GM18508 (cell line): ENCODE measurements around the gene OR4C3.
"Not testable (repeated sequence)": the region's sequence is repeated elsewhere in the genome, so short reads cannot be mapped to it uniquely, and the experiment has no call there.

ENCODE experiments used
- ATAC-seq: cut with Tn5 transposase; IDR thresholded peaks from one replicate; pipeline ENCODE4 v1.9.1; 2021; ENCODE audit warnings: moderate number of reproducible peaks; ENCODE audit not compliant: insufficient read depth, unreplicated experiment

OR4C3 gene

GRCh38 chr11:48324620-48325019 lies at the start of gene OR4C3:
Gene OR4C3, plus strand, starts transcription at chr11:48324920. Its CDS starts 102 bp downstream, at chr11:48325022.
- not testable (repeated sequence) for ATAC-seq

- no peak for ATAC-seq
These were observed 18.8 kb upstream of the OR4C3 start, which contains the start of gene OR4S1 for GRCh38 chr11:48305923-48306322. Gene OR4S1, plus strand, starts transcription at chr11:48306223. Its CDS starts 0 bp downstream, at chr11:48306223.

- no peak for ATAC-seq
These were observed 16.8 kb upstream of the OR4C3 start for GRCh38 chr11:48307760-48308386.

DNA sequence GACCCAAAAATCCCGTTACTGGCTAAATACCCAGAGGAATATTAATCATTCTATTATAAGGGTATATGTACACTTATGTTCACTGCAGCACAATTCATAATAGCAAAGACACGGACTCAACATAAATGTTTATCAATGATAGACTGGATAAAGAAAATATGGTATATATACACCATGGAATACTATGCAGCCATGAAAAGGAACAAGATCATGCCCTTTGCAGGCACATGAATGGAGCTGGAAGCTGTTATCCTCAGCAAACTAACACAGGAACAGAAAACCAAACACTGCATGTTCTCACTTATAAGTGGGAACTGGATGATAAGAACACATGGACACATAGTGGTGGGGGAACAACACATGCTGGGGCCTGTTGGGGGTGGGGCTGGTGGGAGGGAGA lies 11.1 kb upstream of the OR4C3 start:
- not testable (repeated sequence) for ATAC-seq

GRCh38 chr11:48319813-48320212 lies 4.9 kb upstream of the OR4C3 start:
- ATAC-seq, result not testable (repeated sequence)

- ATAC-seq, result no peak
These were observed 16.7 kb downstream of the OR4C3 start for GRCh38 chr11:48341466-48341865.

GRCh38 chr11:48342505-48342904 lies 17.8 kb downstream of the OR4C3 start:
- not testable (repeated sequence) for ATAC-seq

GRCh38 chr11:48346286-48346685 lies 21.6 kb downstream of the OR4C3 start:
- not testable (repeated sequence) for ATAC-seq

DNA sequence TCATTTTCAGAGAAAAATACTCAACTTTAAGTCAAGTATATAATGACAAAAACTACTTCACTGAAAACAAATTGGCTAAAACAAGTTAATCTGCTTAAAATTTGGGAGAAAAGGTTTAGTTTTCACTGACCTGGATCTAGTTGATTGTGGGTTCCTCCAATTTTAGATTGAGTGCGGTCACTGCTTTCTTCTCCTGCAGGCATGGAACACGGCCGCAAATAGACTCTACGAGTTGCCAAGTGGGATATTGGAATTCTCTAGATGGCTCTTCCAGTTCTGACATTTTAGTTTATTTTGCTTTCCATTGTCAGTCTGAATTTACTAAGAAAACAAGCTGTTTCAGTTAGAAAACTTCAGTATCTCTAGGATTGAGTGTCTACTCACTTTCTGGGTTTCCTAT lies 29.3 kb downstream of the OR4C3 start:
- no peak for ATAC-seq

GRCh38 chr11:48354677-48355076 lies 30.0 kb downstream of the OR4C3 start:
- no peak for ATAC-seq

DNA sequence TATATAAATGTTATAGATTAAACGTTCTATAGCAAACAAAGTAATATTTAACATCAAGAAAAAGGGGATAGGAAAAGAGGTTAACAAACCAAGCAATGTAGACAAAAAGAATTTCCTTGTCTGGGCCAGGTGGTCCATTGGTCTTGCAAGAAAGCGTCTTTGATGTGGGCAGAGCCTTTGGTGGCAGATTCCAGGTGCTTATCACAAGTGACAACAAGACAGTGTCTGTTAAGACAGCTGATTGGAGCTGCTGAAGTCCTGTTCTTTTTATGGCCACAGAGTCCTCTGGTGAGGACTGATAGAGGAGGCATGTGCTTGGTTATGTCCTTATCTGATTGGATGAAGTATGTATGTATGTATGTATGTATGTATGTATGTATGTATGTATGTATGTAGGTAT lies 36.6 kb downstream of the OR4C3 start:
- not testable (repeated sequence) for ATAC-seq

DNA sequence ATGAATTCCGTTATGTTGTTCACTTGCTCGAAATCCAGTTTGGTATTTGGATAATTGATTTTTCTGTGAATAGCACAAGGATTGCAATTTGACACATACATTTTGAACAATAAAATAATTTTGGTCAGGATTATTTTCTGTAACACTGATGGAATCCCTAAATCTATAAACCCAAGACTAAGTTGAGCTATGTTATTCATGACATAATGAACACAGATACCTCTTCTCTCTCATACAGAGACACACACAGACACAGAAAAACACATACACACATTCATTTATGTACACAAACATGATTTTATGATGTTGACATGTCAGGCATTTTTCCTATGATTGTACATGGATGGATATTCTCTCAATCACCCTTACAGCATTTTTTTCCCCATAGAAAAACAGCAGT lies 41.6 kb downstream of the OR4C3 start, which contains the start of gene OR4C5:
TSS of gene OR4C5 (minus strand) at position 101 of the 400 bp plus-strand sequence. CDS start at position 101, 0 bp downstream.
- no peak for ATAC-seq
